HG03571 (cell line): Measurements from ENCODE around the gene DDX56.

Experiments used
- ATAC-seq: cut with Tn5 transposase; IDR thresholded peaks from one replicate; pipeline ENCODE4 v1.9.1; 2021; ENCODE audit not compliant: unreplicated experiment

The DDX56 gene, protein sequence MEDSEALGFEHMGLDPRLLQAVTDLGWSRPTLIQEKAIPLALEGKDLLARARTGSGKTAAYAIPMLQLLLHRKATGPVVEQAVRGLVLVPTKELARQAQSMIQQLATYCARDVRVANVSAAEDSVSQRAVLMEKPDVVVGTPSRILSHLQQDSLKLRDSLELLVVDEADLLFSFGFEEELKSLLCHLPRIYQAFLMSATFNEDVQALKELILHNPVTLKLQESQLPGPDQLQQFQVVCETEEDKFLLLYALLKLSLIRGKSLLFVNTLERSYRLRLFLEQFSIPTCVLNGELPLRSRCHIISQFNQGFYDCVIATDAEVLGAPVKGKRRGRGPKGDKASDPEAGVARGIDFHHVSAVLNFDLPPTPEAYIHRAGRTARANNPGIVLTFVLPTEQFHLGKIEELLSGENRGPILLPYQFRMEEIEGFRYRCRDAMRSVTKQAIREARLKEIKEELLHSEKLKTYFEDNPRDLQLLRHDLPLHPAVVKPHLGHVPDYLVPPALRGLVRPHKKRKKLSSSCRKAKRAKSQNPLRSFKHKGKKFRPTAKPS

DNA sequence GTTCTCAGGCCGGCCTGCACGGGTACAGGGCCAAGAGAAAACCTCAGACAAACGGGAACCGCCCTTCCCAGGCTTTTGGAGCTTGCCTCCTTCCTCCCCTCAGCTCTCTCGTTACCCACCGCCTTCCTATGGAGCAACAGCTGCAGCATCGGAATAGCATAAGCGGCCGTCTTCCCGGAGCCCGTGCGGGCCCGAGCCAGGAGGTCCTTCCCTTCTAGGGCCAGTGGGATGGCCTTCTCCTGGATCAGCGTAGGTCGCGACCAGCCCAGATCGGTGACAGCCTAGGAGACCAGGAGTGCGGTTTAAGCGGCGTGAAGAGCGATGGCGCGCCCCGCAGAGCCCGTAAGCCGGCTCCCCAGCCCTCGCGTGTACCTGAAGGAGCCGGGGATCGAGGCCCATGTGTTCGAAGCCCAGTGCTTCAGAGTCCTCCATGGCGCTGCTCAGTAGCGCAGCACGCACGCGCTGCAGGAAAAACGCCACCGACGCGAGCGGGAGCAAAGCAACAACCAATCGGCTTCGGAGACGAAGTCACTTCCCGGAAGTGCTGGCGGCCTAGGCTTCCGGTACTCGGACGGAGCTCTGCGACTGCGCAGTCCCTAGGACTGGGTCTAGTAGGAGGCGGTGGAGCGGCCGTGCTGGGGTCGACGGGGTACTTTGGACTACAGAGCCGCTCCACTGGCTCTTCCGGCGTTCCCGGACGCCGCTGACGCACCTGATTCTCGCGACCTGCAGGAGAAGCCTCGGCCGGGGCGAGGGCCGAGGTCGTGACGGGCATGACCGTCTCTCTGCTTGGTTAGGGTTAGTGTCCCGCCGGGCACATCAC, at the start of gene DDX56:
TSS of gene DDX56 (minus strand) at position 445 of the 823 bp plus-strand sequence. CDS start at position 432, 13 bp downstream.
- peak; percentile 85 for ATAC-seq

DNA sequence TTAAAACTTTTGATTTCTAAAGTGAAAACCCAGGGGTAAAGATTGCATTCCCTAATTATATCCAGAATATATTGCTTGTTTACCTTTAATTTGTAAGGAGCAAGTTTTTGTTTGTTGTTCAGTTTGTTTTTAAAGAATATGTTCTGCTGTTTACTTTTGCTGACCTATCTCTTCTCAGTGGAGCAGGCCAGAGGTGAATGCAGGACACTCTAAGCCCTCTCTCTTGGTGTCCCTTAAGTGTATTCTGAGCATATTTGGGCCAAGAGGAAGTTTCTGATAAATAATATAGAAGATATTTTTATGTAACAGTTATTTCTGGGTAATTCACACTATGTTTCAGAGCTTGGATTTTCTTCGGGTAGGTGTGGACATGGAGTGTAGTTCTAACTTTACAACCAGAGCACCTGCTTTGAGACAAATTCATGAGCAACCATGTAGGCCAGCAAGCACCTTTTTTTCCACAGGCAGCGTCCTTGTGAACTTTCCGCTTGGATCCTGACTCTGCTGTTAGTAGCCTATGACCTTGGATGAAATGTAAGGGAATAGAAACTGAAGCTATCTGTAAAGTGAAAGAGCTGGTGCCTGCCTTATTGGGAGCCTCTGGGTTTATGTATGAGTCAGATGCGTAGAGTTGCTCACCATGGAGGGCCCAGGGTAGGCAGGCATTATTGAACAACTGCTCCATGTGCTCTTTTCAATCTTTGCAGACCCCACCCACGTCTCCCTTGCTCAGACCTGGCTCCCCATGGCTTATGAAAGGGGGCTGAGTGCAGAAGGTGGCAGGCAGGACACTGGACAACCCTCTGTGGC, 48.8 kb upstream of the DDX56 start:
- ATAC-seq: peak; percentile 55

DNA sequence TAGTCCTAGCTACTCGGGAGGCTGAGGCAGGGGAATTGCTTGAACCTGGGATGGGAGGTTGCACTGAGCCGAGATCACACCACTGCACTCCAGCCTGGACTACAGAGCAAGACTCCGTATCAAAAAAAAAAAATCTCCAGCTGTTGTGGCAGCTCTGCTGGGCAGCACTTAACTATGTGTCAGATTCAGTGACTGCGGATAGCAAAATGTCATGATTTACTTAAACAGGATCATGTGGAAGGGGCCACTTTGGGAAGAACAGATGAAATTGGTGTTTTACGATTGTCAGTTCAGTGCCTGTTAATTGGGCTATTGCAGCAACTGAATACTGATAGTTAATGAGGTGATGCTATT, 48.0 kb upstream of the DDX56 start:
- no peak for ATAC-seq

DNA sequence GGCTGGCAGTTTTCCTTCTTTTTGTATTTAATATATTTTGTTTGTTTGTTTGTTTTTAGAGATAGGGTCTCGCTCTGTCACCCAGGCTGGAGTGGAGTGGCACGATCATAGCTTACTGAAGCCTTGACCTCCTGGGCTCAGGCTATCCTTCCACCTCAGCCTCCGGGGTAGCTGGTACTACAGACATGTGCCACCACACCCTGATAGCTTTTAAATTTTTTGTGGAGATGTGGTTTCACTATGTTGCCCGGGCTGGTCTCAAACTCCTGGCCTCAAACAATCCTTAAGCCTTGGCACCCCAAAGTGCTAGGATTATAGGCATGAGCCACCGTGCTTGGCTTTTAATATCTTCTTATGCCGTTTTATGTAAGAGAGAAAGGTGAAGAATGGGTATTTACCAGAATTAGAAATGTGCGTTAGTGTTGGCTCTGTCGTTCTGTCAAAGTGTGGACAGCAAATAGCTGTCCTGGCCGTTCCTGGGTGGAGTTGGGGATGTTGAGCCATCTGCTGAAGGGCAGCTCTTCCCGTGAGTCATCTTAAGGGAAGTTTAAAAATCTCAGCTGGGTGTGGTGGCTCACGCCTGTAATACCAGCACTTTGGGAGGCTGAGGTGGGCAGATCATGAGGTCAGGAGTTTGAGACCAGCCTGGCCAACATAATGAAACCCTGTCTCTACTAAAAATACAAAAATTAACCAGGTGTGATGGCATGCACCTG, 47.5 kb upstream of the DDX56 start:
- ATAC-seq: no peak

DNA sequence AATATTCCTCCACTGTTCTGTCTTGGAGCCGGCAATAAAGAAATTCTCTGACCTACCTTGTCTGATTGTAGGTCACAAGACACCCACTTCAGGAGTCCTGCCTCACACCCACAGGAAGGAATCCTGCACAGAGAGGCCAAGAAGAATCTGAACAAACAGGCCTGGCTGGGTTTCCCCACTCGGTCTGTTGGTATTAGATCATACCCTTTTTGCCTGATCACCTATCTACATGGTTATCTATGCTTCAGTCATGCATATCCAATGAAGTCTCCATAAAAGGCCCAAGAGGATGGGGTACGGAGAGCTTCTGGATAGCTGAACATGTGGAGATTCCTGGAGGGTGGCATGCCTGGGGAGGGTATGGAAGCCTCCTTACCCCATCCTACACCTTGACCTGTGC, 45.0 kb upstream of the DDX56 start:
- ATAC-seq: no peak

DNA sequence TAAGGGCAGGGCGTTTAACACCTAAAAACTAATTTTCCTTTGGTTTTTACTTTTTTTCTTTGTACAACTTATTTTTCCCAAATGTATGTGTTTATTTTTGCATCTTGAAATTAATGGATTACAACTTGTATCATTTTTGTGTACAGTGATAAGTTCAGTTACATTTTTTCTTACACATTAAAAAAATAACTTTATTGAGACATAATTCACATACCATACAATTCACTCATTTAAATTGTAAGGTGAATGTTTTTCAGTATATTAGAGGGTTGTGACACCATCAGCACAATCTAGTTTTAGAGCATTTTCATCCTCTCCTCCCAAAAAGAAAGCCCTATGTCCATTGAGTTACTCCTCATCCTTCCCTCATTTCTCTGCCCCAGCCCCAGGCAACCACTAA, 44.3 kb upstream of the DDX56 start:
- no peak for ATAC-seq

DNA sequence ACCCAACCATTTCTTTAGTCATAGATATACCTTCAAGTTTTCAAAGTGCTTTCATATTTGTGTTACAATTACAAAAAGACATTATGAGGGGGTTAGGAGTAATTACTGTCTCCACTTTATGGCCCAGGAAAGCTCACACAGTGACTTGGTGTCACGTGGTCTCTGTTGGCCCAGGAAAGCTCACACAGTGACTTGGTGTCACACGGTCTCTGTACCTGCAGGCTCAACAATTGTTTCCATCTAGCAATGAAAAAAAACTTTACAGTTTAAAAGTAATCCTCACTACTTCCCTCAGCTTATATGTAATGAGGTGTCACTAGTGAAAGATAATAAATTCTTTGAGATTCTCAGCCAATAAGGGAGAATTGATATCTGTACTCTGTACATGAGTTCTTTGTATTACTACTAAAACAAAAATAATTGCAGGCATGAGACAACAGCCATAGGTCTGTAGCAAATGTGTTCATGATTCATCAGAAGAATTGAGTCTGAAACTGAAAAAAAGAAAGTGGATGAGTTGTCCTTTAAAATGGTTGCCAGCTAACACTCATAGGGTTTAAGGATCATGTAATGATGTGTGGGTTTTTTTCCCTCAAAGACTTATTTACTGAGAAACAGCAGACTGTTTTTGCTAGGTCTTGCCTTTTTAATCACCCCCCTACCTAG, 43.6 kb upstream of the DDX56 start:
- no peak for ATAC-seq

DNA sequence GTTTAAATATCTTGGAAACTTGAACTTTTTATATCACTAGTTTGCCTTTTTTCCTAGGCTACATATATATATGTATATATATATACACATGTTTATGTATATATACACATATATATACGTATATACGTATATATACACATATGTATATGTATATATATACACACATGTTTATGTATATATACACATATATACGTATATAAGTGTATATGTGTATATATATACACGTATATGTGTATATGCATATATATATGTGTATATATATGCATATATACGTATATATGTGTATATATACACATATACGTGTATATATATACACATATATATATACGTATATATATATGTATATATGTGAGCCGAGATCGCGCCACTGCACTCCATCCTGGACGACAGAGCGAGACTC, 42.8 kb upstream of the DDX56 start:
- ATAC-seq: no peak

DNA sequence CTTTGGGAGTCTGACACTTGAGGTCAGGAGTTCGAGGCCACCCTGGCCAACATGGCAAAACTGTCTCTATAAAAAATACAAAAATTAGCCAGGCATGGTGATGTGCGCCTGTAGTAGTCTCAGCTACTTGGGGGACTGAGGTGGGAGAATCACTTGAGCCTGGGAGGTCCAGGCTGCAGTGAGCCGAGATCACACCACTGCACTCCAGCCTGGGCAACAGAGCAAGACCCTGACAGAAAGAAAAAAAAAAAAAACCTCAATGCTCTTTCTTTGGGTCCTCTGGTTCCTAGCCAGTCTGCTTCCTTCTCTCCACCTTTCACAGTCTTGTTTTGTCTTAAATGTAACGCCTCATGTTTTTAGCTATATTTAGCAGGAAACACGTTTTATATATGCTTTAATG, 42.1 kb upstream of the DDX56 start:
- no peak for ATAC-seq

DNA sequence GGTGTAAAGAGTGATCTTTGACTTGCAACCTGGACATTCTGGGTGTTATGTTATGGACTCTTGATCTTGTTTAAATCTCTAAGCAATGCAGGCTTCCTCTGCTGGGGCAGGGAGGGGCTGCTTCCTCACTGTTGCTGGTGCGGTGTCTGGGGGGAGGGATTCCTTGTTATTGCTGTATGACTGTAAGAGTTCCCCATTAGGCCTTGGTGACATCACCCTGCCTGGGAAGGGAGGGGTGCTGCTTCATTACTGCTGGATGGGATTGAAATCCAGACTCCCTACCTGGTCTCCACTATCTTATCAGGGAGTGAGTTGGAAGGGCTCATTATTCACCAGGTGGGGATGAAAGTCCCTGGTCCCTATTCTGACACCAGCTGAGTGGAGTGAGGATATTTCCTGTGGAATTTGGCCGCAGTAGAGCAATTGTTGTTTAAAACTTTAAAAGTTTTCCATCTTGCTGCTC, 41.5 kb upstream of the DDX56 start:
- no peak for ATAC-seq

DNA sequence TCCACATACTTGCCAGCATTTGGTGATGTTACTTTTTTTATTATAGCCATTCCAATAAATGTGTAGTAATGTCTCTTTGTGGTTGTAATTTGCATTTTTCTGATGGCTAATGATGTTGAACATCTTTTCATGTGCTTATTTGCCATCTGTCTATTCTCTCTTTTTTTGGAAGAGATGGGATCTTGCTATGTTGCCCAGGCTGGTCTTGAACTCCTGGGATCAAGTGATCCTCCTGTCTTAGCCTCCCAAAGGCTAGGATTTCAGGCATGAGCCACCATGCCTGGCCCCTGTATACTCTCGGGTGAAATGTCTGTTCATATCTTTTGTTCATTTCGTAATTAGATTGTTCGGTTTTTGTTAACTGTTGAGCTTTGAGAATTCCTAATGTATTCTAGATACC, 36.1 kb upstream of the DDX56 start:
- ATAC-seq: no peak

DNA sequence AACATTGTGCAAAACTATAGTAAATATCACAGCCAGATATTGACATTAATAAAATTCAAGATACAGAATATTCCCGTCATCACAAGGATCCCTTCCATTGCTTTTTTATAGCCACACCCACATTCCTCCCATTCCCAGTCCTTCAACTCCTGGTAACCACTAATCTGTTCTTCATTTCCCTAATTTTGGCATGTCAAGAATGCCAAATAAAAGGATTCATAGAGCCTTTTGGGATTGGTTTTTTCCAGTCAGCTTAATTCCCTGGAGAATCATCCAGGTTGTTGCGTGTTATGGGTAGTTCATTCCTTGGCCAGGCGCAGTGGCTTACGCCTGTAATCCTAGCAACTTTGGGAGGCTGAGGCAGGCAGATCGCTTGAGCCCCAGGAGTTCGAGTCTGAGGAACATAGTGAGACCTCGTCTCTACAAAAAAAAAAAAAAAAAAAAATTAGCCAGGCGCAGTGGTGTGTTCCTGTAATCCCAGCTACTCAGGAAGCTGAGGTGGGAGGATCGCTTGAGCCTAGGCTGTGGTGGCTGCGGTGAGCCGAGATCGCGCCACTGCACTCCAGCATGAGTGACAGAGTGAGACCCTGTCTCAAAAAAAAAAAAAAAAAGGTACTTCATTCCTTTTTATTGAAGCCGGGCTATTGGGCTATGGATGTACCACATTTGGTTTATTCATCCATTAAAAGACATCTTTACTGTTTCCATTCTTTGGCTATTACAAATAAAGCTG, 35.4 kb upstream of the DDX56 start:
- no peak for ATAC-seq

DNA sequence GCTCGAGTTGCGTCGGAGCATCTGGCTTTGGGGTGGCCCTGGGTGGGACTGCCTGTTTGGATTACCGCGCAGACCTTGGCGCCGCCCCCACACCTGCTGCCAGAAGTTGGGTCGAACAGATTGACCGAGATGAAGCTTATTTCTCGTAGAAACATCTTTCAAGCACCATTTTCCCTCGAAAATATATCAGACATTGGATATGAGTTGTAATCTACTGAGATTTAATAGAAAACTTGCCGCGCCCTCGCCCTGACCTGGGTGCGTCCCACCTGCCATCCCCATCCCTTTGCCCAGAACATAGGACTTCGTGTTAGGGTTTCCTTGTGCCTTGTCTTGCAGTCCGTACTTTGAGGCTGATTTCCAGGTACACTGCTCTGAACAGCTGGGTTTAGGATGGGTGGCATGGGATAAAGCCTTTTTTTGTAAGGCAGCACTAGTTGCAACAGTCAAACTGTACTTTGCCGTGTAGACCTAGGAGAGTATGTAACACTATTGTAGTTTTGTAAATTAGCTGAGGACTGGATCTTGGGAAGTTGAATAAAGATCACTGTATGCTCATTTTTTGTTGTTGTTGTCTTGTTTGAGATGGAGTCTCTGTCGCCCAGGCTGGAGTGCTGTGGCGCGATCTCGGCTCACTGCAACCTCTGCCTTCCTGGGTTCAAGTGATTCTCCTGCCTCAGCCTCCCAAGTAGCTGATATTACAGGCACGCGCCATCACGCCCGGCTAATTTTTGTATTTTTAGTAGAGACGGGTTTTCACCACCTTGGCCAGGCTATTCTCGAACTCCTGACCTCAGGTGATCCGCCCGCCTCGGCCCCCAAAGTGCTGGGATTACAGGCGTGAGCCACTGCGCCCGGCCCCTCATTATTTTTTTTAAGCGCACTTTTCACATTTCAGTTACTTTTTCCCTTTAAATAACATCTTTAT, 33.7 kb upstream of the DDX56 start:
- no peak for ATAC-seq

DNA sequence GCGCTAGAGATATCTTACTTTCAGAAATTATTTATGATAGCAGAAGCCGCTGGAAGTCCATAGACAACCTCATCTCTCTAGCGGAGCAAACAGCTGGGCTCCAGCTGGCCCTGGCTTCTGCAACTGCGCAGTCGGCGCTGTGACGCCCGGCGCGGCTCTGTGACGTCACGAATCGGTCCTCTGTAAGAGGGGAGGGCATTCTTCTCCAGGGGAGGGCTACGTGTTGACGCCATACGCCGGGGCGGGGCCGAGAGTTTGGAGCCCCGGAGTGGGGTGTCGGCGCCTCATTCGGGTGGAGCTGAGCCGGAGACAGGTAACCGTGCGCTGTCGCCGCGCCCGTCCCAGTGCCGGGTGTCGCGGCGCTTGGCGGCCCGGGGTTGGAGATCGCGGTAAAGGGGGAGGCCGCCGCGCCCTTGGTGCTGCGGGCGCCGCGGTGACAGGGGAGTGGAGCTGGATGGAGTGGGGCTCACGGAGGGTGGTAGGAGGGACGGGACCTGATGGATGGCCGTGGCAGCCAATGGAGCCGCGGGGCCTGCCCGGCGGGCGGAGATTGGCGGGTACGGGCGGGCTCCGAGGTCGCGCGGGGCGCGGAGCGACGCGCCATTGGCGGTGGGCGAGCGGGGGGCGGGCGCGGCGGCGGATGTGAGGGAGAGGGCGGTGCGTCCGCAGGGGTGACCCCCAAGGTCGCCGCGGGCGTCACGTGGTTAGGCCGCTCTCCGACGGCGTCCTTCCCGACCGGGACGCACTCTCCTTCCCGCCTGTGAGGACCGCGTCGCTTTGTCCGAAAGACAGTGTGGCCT, 32.8 kb upstream of the DDX56 start, which contains the start of gene OGDH:
TSS of gene OGDH (plus strand) at position 287 of the 800 bp plus-strand sequence. CDS start 17,717 bp downstream, outside the sequence.
- peak; percentile 92 for ATAC-seq

DNA sequence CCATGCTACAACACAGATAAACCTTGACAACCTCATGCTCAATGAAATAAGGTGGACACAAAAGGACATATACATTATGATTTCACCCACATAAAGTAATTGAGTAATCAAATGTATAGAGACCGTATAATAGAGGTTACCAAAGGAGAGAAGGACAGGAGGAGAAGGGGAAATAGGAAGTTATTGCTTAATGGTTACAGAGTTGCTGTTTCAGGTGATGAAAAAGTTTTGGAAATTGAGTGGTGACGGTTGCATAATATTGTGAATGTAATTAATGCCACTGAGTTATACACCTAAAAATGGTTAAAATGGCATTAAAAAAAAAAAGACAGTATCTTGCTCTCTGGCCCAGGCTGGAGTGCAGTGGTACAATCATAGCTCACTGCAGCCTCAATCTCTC, 31.2 kb upstream of the DDX56 start:
- ATAC-seq: no peak

DNA sequence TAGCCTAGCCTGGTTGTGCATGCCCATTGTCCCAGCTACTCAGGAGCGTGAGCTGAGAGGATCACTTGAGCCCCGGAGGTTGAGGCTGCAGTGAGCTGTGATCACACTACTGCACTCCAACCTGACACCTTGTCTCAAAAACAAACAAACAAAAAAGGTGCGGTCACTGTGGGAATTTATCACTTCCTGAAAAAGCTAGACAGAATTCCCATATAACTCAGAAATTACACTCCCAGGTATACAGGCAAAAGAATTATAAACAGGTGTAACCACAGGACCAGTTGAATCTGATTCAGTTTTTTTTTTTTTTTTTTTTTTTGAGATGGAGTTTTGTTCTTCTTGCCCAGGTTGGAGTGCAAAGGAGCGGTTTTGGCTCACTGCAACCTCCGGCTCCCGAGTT, 29.5 kb upstream of the DDX56 start:
- ATAC-seq: no peak

DNA sequence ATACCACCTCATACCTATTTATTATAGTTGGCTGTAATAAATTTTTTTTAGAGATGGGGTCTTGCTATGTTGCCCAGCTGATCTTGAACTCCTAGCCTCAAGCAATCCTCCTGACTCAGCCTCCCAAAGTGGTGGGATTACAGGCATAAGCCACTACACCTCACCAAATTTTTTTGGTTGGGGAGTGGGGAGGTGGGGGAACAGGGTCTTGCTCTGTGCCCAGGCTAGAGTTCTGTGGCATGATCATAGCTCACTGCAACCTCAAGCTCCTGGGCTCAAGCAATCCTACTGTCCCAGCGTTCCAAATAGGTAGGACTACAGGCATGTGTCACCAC, 28.8 kb upstream of the DDX56 start:
- ATAC-seq: no peak
